Globus pallidus (tissue), 1 donor: ENCODE data around the gene CD74.

ENCODE experiments used
- DNase-seq: peaks from one replicate; pipeline ENCODE4 v3.0.0-alpha.2; 2015; ENCODE audit warnings: low spot score

The CD74 gene

DNA sequence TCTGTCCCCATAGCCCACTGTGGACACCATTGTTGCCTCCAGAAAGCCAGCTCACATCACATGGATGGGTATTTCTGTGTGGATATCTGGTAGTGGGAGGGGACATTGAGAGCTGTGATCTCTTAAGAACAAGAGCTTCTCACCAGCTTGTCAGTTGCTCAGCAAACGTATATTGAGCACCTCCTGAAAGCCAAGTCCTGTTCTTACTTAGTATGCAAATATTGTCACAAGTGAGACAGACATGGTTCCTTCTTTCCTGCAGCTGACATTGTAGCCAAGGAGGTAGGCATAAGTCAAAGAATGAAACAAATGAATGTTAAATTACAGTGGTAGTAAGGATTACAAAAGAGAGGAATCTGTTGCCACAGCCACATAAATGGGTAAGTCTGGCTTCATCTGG, 51.4 kb downstream of the CD74 start:
- no peak for DNase-seq

DNA sequence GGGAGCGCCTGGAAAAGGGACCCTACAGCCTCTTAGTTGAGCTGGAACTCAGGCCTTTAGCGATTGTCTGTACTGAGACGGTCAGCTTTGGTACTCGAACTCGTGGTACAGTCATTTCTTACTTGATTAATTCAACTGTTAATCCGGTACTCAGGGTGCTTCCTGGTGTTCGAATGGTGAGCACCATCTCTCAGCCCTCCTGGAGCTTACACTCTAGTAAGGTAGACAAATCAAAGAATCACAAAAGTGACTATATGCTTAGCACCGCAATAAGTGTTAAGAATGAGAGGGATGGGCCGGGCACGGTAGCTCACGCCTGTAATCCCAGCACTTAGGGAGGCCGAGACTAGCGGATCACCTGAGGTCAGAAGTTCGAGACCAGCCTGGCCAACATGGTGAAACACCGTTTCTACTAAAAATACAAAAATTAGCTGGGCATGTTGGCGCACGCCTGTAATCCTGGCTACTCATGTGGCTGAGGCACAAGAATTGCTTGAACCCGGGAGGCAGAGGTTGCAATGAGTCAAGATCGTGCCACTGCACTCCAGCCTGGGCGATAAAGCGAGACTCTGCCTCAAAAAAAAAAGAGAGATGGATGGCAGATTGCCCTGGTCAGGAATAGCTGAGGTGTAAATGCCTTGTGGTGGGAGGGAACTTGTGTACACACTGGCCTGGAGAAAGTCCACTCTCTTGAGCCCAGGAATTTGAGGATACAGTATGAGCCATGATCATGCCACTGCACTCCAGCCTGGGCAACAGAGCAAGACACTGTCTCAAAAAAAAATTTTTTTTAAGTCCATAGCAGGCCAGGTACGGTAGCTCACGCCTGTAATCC, 54.2 kb downstream of the CD74 start:
- no peak for DNase-seq

DNA sequence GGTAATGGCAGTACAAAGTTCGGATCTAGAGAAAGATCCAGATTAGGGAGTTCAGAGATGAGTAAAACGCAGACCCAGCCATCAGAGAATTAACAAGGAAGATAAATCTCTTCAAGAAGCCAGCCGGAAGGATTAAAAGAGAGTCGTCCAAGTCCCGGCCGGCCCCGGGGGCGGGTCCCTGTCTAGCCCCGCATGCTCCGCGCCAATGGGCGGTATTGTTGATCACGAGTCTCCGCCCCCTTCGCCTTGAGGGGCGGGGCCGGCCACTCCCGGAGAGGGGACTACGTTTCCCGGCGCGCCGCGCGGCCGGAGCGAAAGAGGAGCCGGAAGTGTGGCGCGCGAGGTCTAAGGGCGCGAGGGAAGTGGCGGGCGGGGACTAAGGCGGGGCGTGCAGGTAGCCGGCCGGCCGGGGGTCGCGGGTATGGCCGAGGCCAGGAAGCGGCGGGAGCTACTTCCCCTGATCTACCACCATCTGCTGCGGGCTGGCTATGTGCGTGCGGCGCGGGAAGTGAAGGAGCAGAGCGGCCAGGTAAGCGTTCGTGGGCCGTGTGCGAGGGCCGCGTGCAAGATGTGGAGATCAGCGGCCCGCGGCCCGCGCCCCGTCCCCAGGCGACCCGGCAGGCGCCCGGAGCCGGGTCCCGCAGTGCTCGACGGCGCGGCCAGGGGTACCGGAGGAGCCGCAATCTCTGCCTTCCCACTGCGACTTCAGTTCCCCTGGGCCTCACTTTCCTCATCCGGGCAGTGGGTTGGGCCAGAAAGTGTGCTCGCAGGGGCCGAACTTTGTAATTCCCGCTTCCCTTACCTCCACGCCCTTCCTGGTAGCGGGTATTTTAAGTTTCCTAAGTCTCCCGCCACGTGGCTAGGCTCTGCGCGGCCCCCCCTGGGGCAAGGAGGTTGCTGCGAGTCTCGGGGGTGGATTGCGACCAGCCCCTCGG, 55.1 kb downstream of the CD74 start, which contains the start of gene TCOF1:
TSS of gene TCOF1 (plus strand) at position 372 of the 935 bp plus-strand sequence. CDS start at position 422, 50 bp downstream.
- peak; percentile 95 for DNase-seq

DNA sequence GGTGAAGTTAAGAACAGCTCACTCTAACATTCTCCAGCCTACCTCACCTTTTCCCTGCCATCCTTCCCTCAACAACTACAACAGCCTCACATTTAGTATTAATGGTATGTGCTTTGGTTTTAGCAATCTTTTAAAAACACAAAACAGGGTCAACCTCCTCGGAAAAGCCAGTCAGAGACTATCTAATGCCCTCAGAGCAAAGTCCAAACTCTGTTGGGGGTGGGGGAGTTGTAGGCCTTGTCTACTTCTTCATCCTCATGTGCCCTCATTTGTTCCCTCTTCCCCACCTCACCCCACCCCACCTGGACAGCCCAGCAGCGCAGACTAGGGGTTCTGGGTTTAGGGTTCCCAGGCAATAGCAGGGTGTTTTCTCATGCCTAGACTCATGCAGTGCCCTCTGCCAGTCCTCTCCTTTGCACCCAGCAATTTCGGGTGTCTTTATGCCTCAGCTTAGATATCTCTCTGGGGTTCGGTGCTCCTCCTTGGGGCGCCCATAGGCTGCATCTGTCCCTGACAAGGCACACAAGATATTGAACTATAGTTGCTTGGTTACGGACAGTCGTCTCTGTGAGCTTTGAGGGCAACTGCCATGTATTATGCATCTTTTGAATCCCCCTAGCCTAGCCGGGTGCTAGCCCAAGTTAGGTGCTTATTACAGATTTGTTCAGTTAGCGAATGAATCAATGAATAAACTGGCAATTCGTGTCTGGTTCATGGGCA, 56.0 kb downstream of the CD74 start:
- DNase-seq: no peak

DNA sequence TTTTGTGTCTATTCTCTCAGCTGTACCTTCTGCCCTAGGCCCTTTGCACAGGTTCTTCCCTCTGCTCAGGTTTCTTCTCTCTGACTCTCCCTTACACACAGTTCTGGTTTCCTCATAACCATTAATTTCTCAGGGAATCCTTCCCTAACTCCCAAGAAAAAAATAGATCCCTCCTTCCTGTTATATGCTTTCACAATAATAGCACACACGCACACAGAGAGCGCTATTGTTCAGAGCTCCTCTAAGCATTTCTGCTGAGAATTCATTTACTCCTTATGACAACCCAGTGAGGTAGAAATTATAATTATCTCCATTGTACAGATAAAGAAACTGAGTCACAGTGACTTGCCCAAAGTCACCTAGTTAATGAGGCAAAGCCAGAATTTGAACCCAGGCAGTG, 56.9 kb downstream of the CD74 start:
- no peak for DNase-seq

DNA sequence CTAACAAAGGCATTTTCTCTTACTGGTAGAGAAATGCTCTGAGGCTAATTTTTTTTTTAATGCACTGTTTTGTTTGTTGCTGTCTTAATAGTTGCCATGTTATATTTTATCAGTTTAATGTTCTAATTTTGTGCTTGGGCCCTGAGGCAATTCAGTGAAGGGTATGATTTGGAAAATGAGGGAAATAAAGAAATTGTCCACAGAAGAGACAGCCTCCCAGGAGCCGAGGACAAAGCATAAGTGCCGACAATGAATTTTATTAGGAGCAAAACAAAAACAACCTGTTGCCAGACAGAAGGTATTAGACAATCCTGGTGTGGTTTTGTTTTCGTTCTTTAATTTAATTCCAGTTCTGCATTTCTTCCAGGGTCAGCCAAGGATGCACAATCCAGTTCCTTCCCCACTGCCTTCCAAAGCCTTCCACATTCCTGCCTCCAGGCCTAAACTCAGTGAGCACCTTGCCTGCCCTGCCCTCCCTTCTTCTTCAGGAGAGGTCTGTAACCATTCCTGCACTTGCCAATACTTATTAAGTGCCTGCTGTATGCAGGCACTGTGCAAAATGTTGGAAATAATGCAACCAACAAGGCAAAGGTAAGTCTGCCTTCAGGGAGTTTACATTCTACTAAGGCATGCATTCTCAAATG, 59.6 kb downstream of the CD74 start:
- DNase-seq: no peak

DNA sequence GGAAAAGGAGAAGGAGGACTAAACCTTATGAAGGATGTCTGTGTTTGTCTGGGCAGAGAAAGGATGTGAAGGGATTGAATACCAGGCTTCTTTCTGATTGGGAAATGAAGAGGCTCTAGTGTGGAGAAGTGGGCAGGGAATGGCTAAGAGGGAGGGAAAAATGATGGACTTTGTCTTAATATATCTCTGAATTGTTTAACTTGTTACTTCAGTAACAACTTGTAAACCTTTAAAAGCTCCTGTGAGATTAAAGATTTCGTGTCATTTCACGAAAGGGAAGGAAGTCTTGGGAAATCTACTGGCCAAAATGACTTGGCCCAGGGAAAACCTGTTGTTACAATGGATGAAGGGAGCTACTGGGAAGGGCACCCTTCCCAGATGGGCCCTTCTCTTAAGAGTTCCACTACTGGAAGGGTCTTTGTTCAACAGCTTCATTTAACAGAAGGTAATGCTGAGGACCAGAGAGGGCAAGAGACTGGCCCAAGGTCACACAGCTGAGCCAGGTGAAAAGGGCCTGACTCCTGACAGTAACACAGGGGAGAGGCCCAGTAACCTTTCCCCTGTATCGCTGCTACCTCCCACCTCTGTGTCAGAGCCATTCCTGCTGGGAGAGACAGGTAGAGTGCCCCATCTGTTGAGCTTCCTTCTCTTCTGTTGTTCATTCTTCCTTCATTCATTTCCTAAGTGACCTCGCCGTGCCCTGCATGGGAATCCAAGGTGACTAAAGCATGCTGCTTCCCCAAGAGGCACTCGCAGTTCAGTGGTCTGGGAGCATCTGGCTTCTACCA, 60.3 kb downstream of the CD74 start:
- no peak for DNase-seq
